Measurements from ENCODE around the gene VPS54. TPM values are rescaled to one million over a fixed set of nuclear protein-coding genes. Genes with fewer than 3 reads are reported as not detected.
"Not testable (repeated sequence)": the region's sequence is repeated elsewhere in the genome, so short reads cannot be mapped to it uniquely, and the experiment has no call there.

VPS54 gene
- total RNA-seq, 1 experiment from 2014 or later, result 12.4 TPM

DNA sequence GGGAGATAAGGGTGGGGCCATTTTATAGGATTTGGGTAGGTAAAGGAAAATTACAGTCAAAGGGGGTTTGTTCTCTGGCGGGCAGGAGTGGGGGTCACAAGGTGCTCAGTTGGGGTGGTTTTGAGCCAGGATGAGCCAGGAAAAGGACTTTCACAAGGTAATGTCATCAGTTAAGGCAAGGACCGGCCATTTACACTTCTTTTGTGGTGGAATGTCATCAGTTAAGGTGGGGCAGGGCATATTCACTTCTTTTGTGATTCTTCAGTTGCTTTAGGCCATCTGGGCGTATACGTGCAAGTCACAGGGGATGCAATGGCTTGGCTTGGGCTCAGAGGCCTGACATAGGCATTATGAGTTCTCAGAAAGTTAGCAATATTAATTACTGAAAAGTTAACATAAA, 171.7 kb downstream of the VPS54 start:
- POLR2A ChIA-PET; H3K9ac ChIP-seq (ENCODE audit: low read length); H3K36me3 ChIP-seq (ENCODE audit: control insufficient read depth in 1 of 2, insufficient read depth in 2 of 2, low read length in 2 of 2); H4K20me1 ChIP-seq (ENCODE audit: insufficient read depth); H3K4me2 ChIP-seq (ENCODE audit: low read length); H2AFZ ChIP-seq (ENCODE audit: low read depth, low read length, poor library complexity, severe bottlenecking); H3K27me3 ChIP-seq (ENCODE audit: insufficient read depth, low read length); H3K27ac ChIP-seq (ENCODE audit: low read depth, low read length); CTCF ChIA-PET; H3K9me3 ChIP-seq (ENCODE audit: control insufficient read depth in 1 of 2, insufficient read depth in 1 of 2, low read depth in 1 of 2, low read length in 2 of 2); H3K4me3 ChIP-seq (replicated peaks in 1 of 2; ENCODE audit: low read depth in 1 of 2, low read length in 2 of 2); intact Hi-C loops (cut with micrococcal nuclease); ATAC-seq; DNase-seq (ENCODE audit: low read depth, low spot score); H3K4me1 ChIP-seq (ENCODE audit: control insufficient read depth in 1 of 2, insufficient read depth in 2 of 2, low read length in 2 of 2); H3K9me2 ChIP-seq (ENCODE audit: insufficient read depth); BruUV-seq (replicated peaks): not testable (repeated sequence)
- peaks cover 96% of the 10 kb centered on the region for H3K79me2 ChIP-seq (ENCODE audit: insufficient read depth, low read length)
- RAD21 ChIA-PET (ENCODE audit: low non-redundant PET in 1 of 2, low total read pairs in 2 of 2, uncharacterized antibody in 2 of 2, unreplicated experiment in 2 of 2), result interaction anchor here in 1 of 2 experiments (0.6 kb wide), 1 partner anchor 14 kb away, joined by 3 read pairs; no protein-coding TSS in a partner anchor

- no TSS peak for BruUV-seq (replicated peaks)
- H3K4me2 ChIP-seq (ENCODE audit: low read length), result no peak overlapping the region
- no peak for TF ChIP-seq SIN3A (IDR thresholded peaks at IDR 0.05; ENCODE audit: low read depth)
- DNase-seq (ENCODE audit: low read depth, low spot score) (no peak), ATAC-seq (no peak)
- no peak overlapping the region for H3K9ac ChIP-seq (ENCODE audit: low read length)
- no peaks in the 10 kb centered on the region for H3K27me3 ChIP-seq (ENCODE audit: insufficient read depth, low read length)
- peaks cover 4 to 10% of the 10 kb centered on the region in 2 experiments; a peak in 3 of 4 replicates for H3K4me1 ChIP-seq (ENCODE audit: control insufficient read depth in 1 of 2, insufficient read depth in 2 of 2, low read length in 2 of 2)
- no peak overlapping the region for H2AFZ ChIP-seq (ENCODE audit: low read depth, low read length, poor library complexity, severe bottlenecking)
- no peaks in the 10 kb centered on the region for H3K9me2 ChIP-seq (ENCODE audit: insufficient read depth)
- H4K20me1 ChIP-seq (ENCODE audit: insufficient read depth), result no peaks in the 10 kb centered on the region
- no peak overlapping the region for H3K27ac ChIP-seq (ENCODE audit: low read depth, low read length)
- POLR2A ChIA-PET, result no interaction called here
- H3K79me2 ChIP-seq (ENCODE audit: insufficient read depth, low read length), result peaks cover 95% of the 10 kb centered on the region
- H3K4me3 ChIP-seq (replicated peaks in 1 of 2; ENCODE audit: low read depth in 1 of 2, low read length in 2 of 2), result no peak overlapping the region
- RAD21 ChIA-PET (ENCODE audit: low non-redundant PET in 1 of 2, low total read pairs in 2 of 2, uncharacterized antibody in 2 of 2, unreplicated experiment in 2 of 2), result no interaction called here
- no peaks in the 10 kb centered on the region for H3K9me3 ChIP-seq (ENCODE audit: control insufficient read depth in 1 of 2, insufficient read depth in 1 of 2, low read depth in 1 of 2, low read length in 2 of 2)
- H3K36me3 ChIP-seq (ENCODE audit: control insufficient read depth in 1 of 2, insufficient read depth in 2 of 2, low read length in 2 of 2), result no peaks in the 10 kb centered on the region
- intact Hi-C loops (cut with micrococcal nuclease), result no loop called here
- CTCF ChIA-PET, result no interaction called here
These were observed 172.7 kb downstream of the VPS54 start for GRCh38 chr2:63846487-63846886.

DNA sequence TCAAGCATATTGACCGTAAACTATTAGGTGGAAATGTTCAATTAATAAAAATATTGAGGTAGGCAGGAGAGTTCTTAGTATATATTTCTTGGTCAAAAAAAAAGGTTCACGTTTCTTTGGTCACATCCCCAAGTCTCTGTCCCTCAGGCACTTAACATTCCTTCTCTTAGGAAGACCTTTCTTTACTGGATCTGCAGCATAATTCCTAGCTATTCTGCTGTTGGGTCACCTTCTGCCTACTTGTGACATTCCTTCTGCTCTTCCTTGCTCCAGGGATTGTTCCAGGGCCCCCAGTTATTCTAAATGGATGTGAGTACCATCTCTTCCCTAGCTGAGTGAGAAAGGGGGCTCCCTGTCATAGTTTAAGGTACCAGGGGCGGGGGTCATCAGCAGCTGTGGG, 173.4 kb downstream of the VPS54 start:
- Histone ChIP-seq H2AFZ (ENCODE audit: low read depth, low read length, poor library complexity, severe bottlenecking) (no peak overlapping the region), H3K36me3 (ENCODE audit: control insufficient read depth in 1 of 2, insufficient read depth in 2 of 2, low read length in 2 of 2) (no peaks in the 10 kb centered on the region), H3K9me2 (ENCODE audit: insufficient read depth) (no peaks in the 10 kb centered on the region), H3K4me2 (ENCODE audit: low read length) (no peak overlapping the region), H3K27ac (ENCODE audit: low read depth, low read length) (no peak overlapping the region), H3K4me3 (replicated peaks in 1 of 2; ENCODE audit: low read depth in 1 of 2, low read length in 2 of 2) (no peak overlapping the region), H3K4me1 (ENCODE audit: control insufficient read depth in 1 of 2, insufficient read depth in 2 of 2, low read length in 2 of 2) (peaks cover 4 to 10% of the 10 kb centered on the region in 2 experiments; a peak in 3 of 4 replicates), H3K27me3 (ENCODE audit: insufficient read depth, low read length) (no peaks in the 10 kb centered on the region), H3K9ac (ENCODE audit: low read length) (no peak overlapping the region), H3K79me2 (ENCODE audit: insufficient read depth, low read length) (peaks cover 89% of the 10 kb centered on the region), H3K9me3 (ENCODE audit: control insufficient read depth in 1 of 2, insufficient read depth in 1 of 2, low read depth in 1 of 2, low read length in 2 of 2) (no peaks in the 10 kb centered on the region), H4K20me1 (ENCODE audit: insufficient read depth) (no peaks in the 10 kb centered on the region)
- POLR2A ChIA-PET, result no interaction called here
- CTCF ChIA-PET, result no interaction called here
- BruUV-seq (replicated peaks), result no TSS peak
- intact Hi-C loops (cut with micrococcal nuclease), result no loop called here
- RAD21 ChIA-PET (ENCODE audit: low non-redundant PET in 1 of 2, low total read pairs in 2 of 2, uncharacterized antibody in 2 of 2, unreplicated experiment in 2 of 2), result no interaction called here
- no peak for DNase-seq (ENCODE audit: low read depth, low spot score)
- ATAC-seq, result no peak
- TF ChIP-seq CBX3 (IDR thresholded peaks at IDR 0.05; ENCODE audit: low read depth) (no peak), EZH2 (IDR thresholded peaks at IDR 0.05) (no peak), JUND (IDR thresholded peaks at IDR 0.05) (no peak), REST (IDR thresholded peaks at IDR 0.05; ENCODE audit: low read depth) (no peak), EZH2phosphoT487 (IDR thresholded peaks at IDR 0.05; ENCODE audit: borderline replicate concordance) (no peak), RAD21 (IDR thresholded peaks at IDR 0.05; ENCODE audit: low read depth) (no peak), TCF7L2 (IDR thresholded peaks at IDR 0.05; ENCODE audit: borderline replicate concordance, extremely low read depth, insufficient read depth, insufficient read length) (no peak)
- TF ChIP-seq, protein P1, sequence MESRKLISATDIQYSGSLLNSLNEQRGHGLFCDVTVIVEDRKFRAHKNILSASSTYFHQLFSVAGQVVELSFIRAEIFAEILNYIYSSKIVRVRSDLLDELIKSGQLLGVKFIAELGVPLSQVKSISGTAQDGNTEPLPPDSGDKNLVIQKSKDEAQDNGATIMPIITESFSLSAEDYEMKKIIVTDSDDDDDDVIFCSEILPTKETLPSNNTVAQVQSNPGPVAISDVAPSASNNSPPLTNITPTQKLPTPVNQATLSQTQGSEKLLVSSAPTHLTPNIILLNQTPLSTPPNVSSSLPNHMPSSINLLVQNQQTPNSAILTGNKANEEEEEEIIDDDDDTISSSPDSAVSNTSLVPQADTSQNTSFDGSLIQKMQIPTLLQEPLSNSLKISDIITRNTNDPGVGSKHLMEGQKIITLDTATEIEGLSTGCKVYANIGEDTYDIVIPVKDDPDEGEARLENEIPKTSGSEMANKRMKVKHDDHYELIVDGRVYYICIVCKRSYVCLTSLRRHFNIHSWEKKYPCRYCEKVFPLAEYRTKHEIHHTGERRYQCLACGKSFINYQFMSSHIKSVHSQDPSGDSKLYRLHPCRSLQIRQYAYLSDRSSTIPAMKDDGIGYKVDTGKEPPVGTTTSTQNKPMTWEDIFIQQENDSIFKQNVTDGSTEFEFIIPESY (IDR thresholded peaks at IDR 0.05; ENCODE audit: extremely low read depth, insufficient replicate concordance, low read length), result no peak
